Measurements from ENCODE around the gene MICAL3.

- TF ChIP-seq RAD21 (IDR thresholded peaks at IDR 0.05; ENCODE audit: low read length) (no peak), CTCF (IDR thresholded peaks at IDR 0.05) (no peak), CHD2 (IDR thresholded peaks at IDR 0.05; ENCODE audit: low read length, partially characterized antibody) (no peak), ELF1 (IDR thresholded peaks at IDR 0.05) (no peak), FOXM1 (IDR thresholded peaks at IDR 0.05; ENCODE audit: low read depth) (no peak), RCOR1 (IDR thresholded peaks at IDR 0.05; ENCODE audit: low read length) (no peak), RXRA (IDR thresholded peaks at IDR 0.05; ENCODE audit: borderline replicate concordance, low read depth) (no peak), MXI1 (IDR thresholded peaks at IDR 0.05; ENCODE audit: low read depth, low read length) (no peak), YY1 (IDR thresholded peaks at IDR 0.05; ENCODE audit: low read depth) (no peak), GABPA (IDR thresholded peaks at IDR 0.05; ENCODE audit: low read depth) (no peak), EP300 (IDR thresholded peaks at IDR 0.05; ENCODE audit: borderline replicate concordance in 1 of 2, low read depth in 1 of 2, low read length in 1 of 2) (no peak)
Measured at GRCh38 chr22:18013947-18014346, 10.4 kb downstream of the MICAL3 start.
